HUES48 (cell line): Measurements from ENCODE around the gene ATG2A.
A peak's percentile ranks its signal among the peaks of the same experiment; 100 is the strongest.

Source experiments
- H3K27ac ChIP-seq: one replicate; pipeline ENCODE4 v1.7.0; 2013; ENCODE audit warnings: low read depth, low read length, inconsistent platforms
- H3K27me3 ChIP-seq: 2 replicates; pipeline ENCODE4 v1.6.1; 2013; ENCODE audit warnings: mild to moderate bottlenecking, low read length; ENCODE audit not compliant: control insufficient read depth, insufficient read depth
- H3K36me3 ChIP-seq: 2 replicates; pipeline ENCODE4 v1.6.1; 2013; ENCODE audit warnings: low read length; ENCODE audit not compliant: control insufficient read depth, insufficient read depth
- H3K4me1 ChIP-seq: 2 replicates; pipeline ENCODE4 v1.6.1; 2013; ENCODE audit warnings: mild to moderate bottlenecking, low read length; ENCODE audit not compliant: control insufficient read depth, insufficient read depth
- H3K4me3 ChIP-seq: 2 replicates; pipeline ENCODE4 v1.5.1; 2013; ENCODE audit warnings: mild to moderate bottlenecking, low read depth, low read length
- H3K9ac ChIP-seq: 2 replicates; pipeline ENCODE4 v1.6.1; 2013; ENCODE audit warnings: mild to moderate bottlenecking, low read depth, low read length, moderate library complexity
- H3K9me3 ChIP-seq: 2 replicates; pipeline ENCODE4 v1.6.1; 2013; ENCODE audit warnings: low read length; ENCODE audit not compliant: control insufficient read depth, insufficient read depth

Gene ATG2A

GRCh38 chr11:64892411-64892831 is 24.6 kb downstream of the ATG2A start:
- H3K4me1 ChIP-seq = peaks cover 9% of the 10 kb centered on the region; the same call in 1 of the 2 replicates
- H3K27me3 ChIP-seq = no peaks in the 10 kb centered on the region
- no peak overlapping the region for H3K27ac ChIP-seq
- H3K36me3 ChIP-seq = peaks cover 10% of the 10 kb centered on the region; the same call in 1 of the 2 replicates
- no peaks in the 10 kb centered on the region for H3K9me3 ChIP-seq
- no peak overlapping the region for H3K4me3 ChIP-seq
- H3K9ac ChIP-seq = no peak overlapping the region

- H3K4me1 ChIP-seq = peaks cover 9% of the 10 kb centered on the region; the same call in 1 of the 2 replicates
- H3K9ac ChIP-seq = no peak overlapping the region
- H3K4me3 ChIP-seq = no peak overlapping the region
- H3K27ac ChIP-seq = no peak overlapping the region
- H3K36me3 ChIP-seq = peaks cover 6% of the 10 kb centered on the region; the same call in 1 of the 2 replicates
- no peaks in the 10 kb centered on the region for H3K27me3 ChIP-seq
- no peaks in the 10 kb centered on the region for H3K9me3 ChIP-seq
Measured at GRCh38 chr11:64891880-64892279, 25.1 kb downstream of the ATG2A start.

GRCh38 chr11:64891215-64891848 is 25.7 kb downstream of the ATG2A start:
- Histone ChIP-seq H3K27ac (no peak overlapping the region), H3K9me3 (no peaks in the 10 kb centered on the region), H3K27me3 (no peaks in the 10 kb centered on the region), H3K4me1 (peaks cover 9% of the 10 kb centered on the region; the same call in 1 of the 2 replicates), H3K9ac (no peak overlapping the region), H3K4me3 (no peak overlapping the region), H3K36me3 (0 out of 2 replicates have a peak, but pooled peaks cover 6% of the 10 kb centered on the region)

GRCh38 chr11:64890522-64890939 is 26.5 kb downstream of the ATG2A start:
- no peaks in the 10 kb centered on the region for H3K9me3 ChIP-seq
- no peaks in the 10 kb centered on the region for H3K27me3 ChIP-seq
- H3K36me3 ChIP-seq = 0 out of 2 replicates have a peak, but pooled peaks cover 6% of the 10 kb centered on the region
- peaks cover 9% of the 10 kb centered on the region; the same call in 1 of the 2 replicates for H3K4me1 ChIP-seq
- no peak overlapping the region for H3K27ac ChIP-seq
- H3K4me3 ChIP-seq = no peak overlapping the region
- H3K9ac ChIP-seq = no peak overlapping the region

GRCh38 chr11:64888729-64889511 is 28.1 kb downstream of the ATG2A start:
- H3K4me3 ChIP-seq = no peak overlapping the region
- no peak overlapping the region for H3K9ac ChIP-seq
- H3K36me3 ChIP-seq = no peaks in the 10 kb centered on the region
- H3K9me3 ChIP-seq = no peaks in the 10 kb centered on the region
- H3K27me3 ChIP-seq = no peaks in the 10 kb centered on the region
- H3K4me1 ChIP-seq = peaks cover 9% of the 10 kb centered on the region; the same call in 1 of the 2 replicates
- H3K27ac ChIP-seq = peak overlapping the region; percentile 66

- H3K36me3 ChIP-seq = no peaks in the 10 kb centered on the region
- no peaks in the 10 kb centered on the region for H3K27me3 ChIP-seq
- H3K4me1 ChIP-seq = peaks cover 9% of the 10 kb centered on the region; the same call in 1 of the 2 replicates
- H3K4me3 ChIP-seq = peak overlapping the region; percentile 36; the same call in 1 of the 2 replicates
- no peak overlapping the region for H3K9ac ChIP-seq
- H3K9me3 ChIP-seq = no peaks in the 10 kb centered on the region
- peak overlapping the region; percentile 66 for H3K27ac ChIP-seq
Measured at GRCh38 chr11:64888406-64888728, 28.6 kb downstream of the ATG2A start.

GRCh38 chr11:64887757-64888405 is 29.1 kb downstream of the ATG2A start:
- Histone ChIP-seq H3K27me3 (no peaks in the 10 kb centered on the region), H3K27ac (peak overlapping the region; percentile 66), H3K9me3 (no peaks in the 10 kb centered on the region), H3K36me3 (no peaks in the 10 kb centered on the region), H3K4me3 (peak overlapping the region; percentile 36; the same call in 1 of the 2 replicates), H3K4me1 (peaks cover 9% of the 10 kb centered on the region; the same call in 1 of the 2 replicates), H3K9ac (no peak overlapping the region)

GRCh38 chr11:64887234-64887756 is 29.7 kb downstream of the ATG2A start:
- H3K36me3 ChIP-seq = no peaks in the 10 kb centered on the region
- peak overlapping the region; percentile 25 for H3K27ac ChIP-seq
- H3K9me3 ChIP-seq = no peaks in the 10 kb centered on the region
- H3K9ac ChIP-seq = no peak overlapping the region
- no peaks in the 10 kb centered on the region for H3K27me3 ChIP-seq
- no peak overlapping the region for H3K4me3 ChIP-seq
- H3K4me1 ChIP-seq = peaks cover 9% of the 10 kb centered on the region; the same call in 1 of the 2 replicates

GRCh38 chr11:64885367-64886286 is 31.4 kb downstream of the ATG2A start:
- Histone ChIP-seq H3K36me3 (no peaks in the 10 kb centered on the region), H3K9me3 (no peaks in the 10 kb centered on the region), H3K27ac (no peak overlapping the region), H3K27me3 (no peaks in the 10 kb centered on the region), H3K4me1 (peaks cover 9% of the 10 kb centered on the region; the same call in 1 of the 2 replicates), H3K9ac (no peak overlapping the region), H3K4me3 (no peak overlapping the region)

GRCh38 chr11:64884019-64884418 is 33.0 kb downstream of the ATG2A start:
- no peak overlapping the region for H3K9ac ChIP-seq
- no peaks in the 10 kb centered on the region for H3K36me3 ChIP-seq
- H3K4me3 ChIP-seq = no peak overlapping the region
- H3K27ac ChIP-seq = no peak overlapping the region
- no peaks in the 10 kb centered on the region for H3K27me3 ChIP-seq
- peaks cover 12% of the 10 kb centered on the region for H3K4me1 ChIP-seq
- H3K9me3 ChIP-seq = no peaks in the 10 kb centered on the region
